H1 (cell line): Measurements from ENCODE around the gene KREMEN1. TPM values are rescaled to one million over a fixed set of nuclear protein-coding genes. Genes with fewer than 3 reads are reported as not detected.
A peak's percentile ranks its signal among the peaks of the same experiment; 100 is the strongest.

Experiments used
- CTCF ChIA-PET: fragments of 300-600 bp; sonication (Branson Sonifier 250); formaldehyde crosslinking; loops from one replicate; lab custom pipeline; 2021; ENCODE audit not compliant: partially characterized antibody; lab: Charles Lee
- POLR2A ChIA-PET: fragments of 300-600 bp; sonication (Branson Sonifier 250); formaldehyde crosslinking; loops from one replicate; lab custom pipeline; 2021; ENCODE audit warnings: inconsistent platforms; ENCODE audit not compliant: partially characterized antibody; lab: Charles Lee
- DNase-seq, 2 experiments: peaks; one replicate each; pipeline versions ENCODE4 v3.0.0 to v3.0.0-alpha.2; 2010 to 2022; ENCODE audit warnings: low spot score in 2 of 2, low read depth in 1 of 2, mixed read lengths in 1 of 2
- FAIRE-seq: peaks from 2 replicates; lab custom pipeline; 2011; peaks lifted over from hg19 to GRCh38; lab: Jason Lieb, UNC
- H2AFZ ChIP-seq: 2 replicates; pipeline ENCODE4 v1.8.1; 2012; ENCODE audit warnings: low read length, inconsistent platforms
- H2AK5ac ChIP-seq: 2 replicates; pipeline ENCODE4 v1.6.1; 2013; ENCODE audit warnings: low read depth, low read length
- H2BK120ac ChIP-seq: replicated peaks from 2 replicates; pipeline ENCODE3; 2013; ENCODE audit warnings: low read depth, low read length, inconsistent platforms
- H2BK12ac ChIP-seq: 2 replicates; pipeline ENCODE4 v1.6.1; 2013; ENCODE audit warnings: low read depth, low read length
- H2BK15ac ChIP-seq: 2 replicates; pipeline ENCODE4 v1.6.1; 2013; ENCODE audit warnings: low read length
- H2BK20ac ChIP-seq: 2 replicates; pipeline ENCODE4 v1.6.1; 2013; ENCODE audit warnings: low read length
- H2BK5ac ChIP-seq: 2 replicates; pipeline ENCODE4 v1.6.1; 2013; ENCODE audit warnings: low read depth, low read length
- H3K14ac ChIP-seq: 2 replicates; pipeline ENCODE4 v1.6.1; 2013; ENCODE audit warnings: inconsistent platforms; ENCODE audit not compliant: insufficient read length
- H3K18ac ChIP-seq: 2 replicates; pipeline ENCODE4 v1.6.1; 2013; ENCODE audit warnings: low read length; ENCODE audit errors: extremely low read depth
- H3K23ac ChIP-seq: 2 replicates; pipeline ENCODE4 v1.6.1; 2013; ENCODE audit warnings: inconsistent platforms; ENCODE audit not compliant: insufficient read length
- H3K23me2 ChIP-seq: 2 replicates; pipeline ENCODE4 v1.6.1; 2013; ENCODE audit warnings: low read depth, low read length
- H3K27ac ChIP-seq: 2 replicates; pipeline ENCODE4 v1.6.1; 2011; ENCODE audit warnings: low read depth, low read length, inconsistent platforms
- H3K27me3 ChIP-seq, 4 experiments: replicated peaks in 1 of 4; 1 replicate in 1 of 4; 2 replicates in 3 of 4; pipeline versions ENCODE4 v1.6.1 to v1.8.1; 2011 to 2013; ENCODE audit warnings: low read length in 3 of 4, mild to moderate bottlenecking in 3 of 4, inconsistent platforms in 2 of 4, mixed read lengths in 2 of 4, moderate library complexity in 1 of 4; ENCODE audit not compliant: control insufficient read depth in 3 of 4, insufficient read depth in 3 of 4; ENCODE audit errors: extremely low read depth in 1 of 4
- H3K36me3 ChIP-seq, 4 experiments: 2 replicates each; pipeline versions ENCODE4 v1.6.1 to v1.8.1; 2011 to 2013; ENCODE audit warnings: mild to moderate bottlenecking in 4 of 4, low read length in 3 of 4, moderate library complexity in 2 of 4, control low read depth in 1 of 4, inconsistent platforms in 1 of 4; ENCODE audit not compliant: insufficient read depth in 4 of 4, control insufficient read depth in 2 of 4
- H3K4ac ChIP-seq: replicated peaks from 2 replicates; pipeline ENCODE3; 2013; ENCODE audit warnings: low read length, low read depth, mixed read lengths, inconsistent platforms; ENCODE audit not compliant: insufficient read length
- H3K4me1 ChIP-seq, 4 experiments: replicated peaks in 1 of 4; 1 replicate in 1 of 4; 2 replicates in 3 of 4; pipeline versions ENCODE4 v1.6.1 to v1.8.1; 2011 to 2013; ENCODE audit warnings: low read length in 3 of 4, inconsistent platforms in 2 of 4, mixed read lengths in 1 of 4; ENCODE audit not compliant: insufficient read depth in 4 of 4, control insufficient read depth in 3 of 4
- H3K4me2 ChIP-seq, 2 experiments: 2 replicates each; pipeline versions ENCODE4 v1.6.1 to v1.8.1; 2011 to 2013; ENCODE audit warnings: low read depth in 2 of 2, low read length in 2 of 2, control low read depth in 1 of 2, inconsistent platforms in 1 of 2, mild to moderate bottlenecking in 1 of 2; ENCODE audit not compliant: insufficient read depth in 1 of 2
- H3K4me3 ChIP-seq, 4 experiments: fragments of 200-600, 300-600 bp in 1 of 4; sonication (generic), shearing (Covaris generic), sonication (Bioruptor Twin) in 1 of 4; 2 replicates each; pipeline versions ENCODE4 v1.5.1 to v1.8.1; 2011 to 2016; ENCODE audit warnings: low read length in 4 of 4, low read depth in 3 of 4, control low read depth in 2 of 4, inconsistent platforms in 2 of 4, mild to moderate bottlenecking in 2 of 4, mixed read lengths in 1 of 4, moderate library complexity in 1 of 4; ENCODE audit not compliant: insufficient read depth in 2 of 4; ENCODE audit errors: extremely low read depth in 1 of 4
- H3K56ac ChIP-seq: replicated peaks from 2 replicates; pipeline ENCODE3; 2013; ENCODE audit warnings: low read depth, mild to moderate bottlenecking, mixed read lengths, low read length, inconsistent platforms; ENCODE audit not compliant: insufficient read length
- H3K79me1 ChIP-seq: 2 replicates; pipeline ENCODE4 v1.6.1; 2013; ENCODE audit warnings: low read depth, low read length, control low read depth
- H3K79me2 ChIP-seq, 2 experiments: 2 replicates each; pipeline versions ENCODE4 v1.6.1 to v1.8.1; 2012 to 2013; ENCODE audit warnings: low read length in 2 of 2, mild to moderate bottlenecking in 2 of 2, inconsistent platforms in 1 of 2; ENCODE audit not compliant: insufficient read depth in 2 of 2, control insufficient read depth in 1 of 2
- H3K9ac ChIP-seq, 4 experiments: replicated peaks in 1 of 4; 1 replicate in 1 of 4; 2 replicates in 3 of 4; pipeline versions ENCODE4 v1.6.1 to v1.8.1; 2011 to 2013; ENCODE audit warnings: low read depth in 3 of 4, low read length in 3 of 4, control low read depth in 2 of 4, mild to moderate bottlenecking in 2 of 4, moderate library complexity in 2 of 4, inconsistent platforms in 1 of 4; ENCODE audit errors: extremely low read depth in 1 of 4
- H3K9me3 ChIP-seq, 2 experiments: 2 replicates each; pipeline versions ENCODE4 v1.6.1 to v1.8.1; 2012 to 2013; ENCODE audit warnings: mild to moderate bottlenecking in 2 of 2, moderate library complexity in 2 of 2, control low read depth in 1 of 2, inconsistent platforms in 1 of 2, low read depth in 1 of 2, low read length in 1 of 2, mixed read lengths in 1 of 2; ENCODE audit not compliant: insufficient read depth in 2 of 2
- H4K20me1 ChIP-seq, 2 experiments: replicated peaks in 1 of 2; 2 replicates each; pipeline versions ENCODE3 to v1.8.1; 2011 to 2013; ENCODE audit warnings: inconsistent platforms in 2 of 2, low read length in 2 of 2, mild to moderate bottlenecking in 1 of 2; ENCODE audit not compliant: insufficient read depth in 2 of 2, control insufficient read depth in 1 of 2
- H4K5ac ChIP-seq: 2 replicates; pipeline ENCODE4 v1.6.1; 2013; ENCODE audit warnings: low read length, low read depth, mixed read lengths, inconsistent platforms; ENCODE audit not compliant: insufficient read length
- H4K8ac ChIP-seq: 2 replicates; pipeline ENCODE4 v1.8.0; 2013; ENCODE audit warnings: mild to moderate bottlenecking, moderate library complexity, low read length, inconsistent platforms; ENCODE audit not compliant: insufficient read depth; ENCODE audit errors: extremely low read depth
- H4K91ac ChIP-seq: replicated peaks from 2 replicates; pipeline ENCODE3; 2013; ENCODE audit warnings: low read length, mixed read lengths, inconsistent platforms; ENCODE audit not compliant: insufficient read length
- HDAC6 ChIP-seq: IDR thresholded peaks from one replicate; pipeline ENCODE4 v1.7.1; 2012; ENCODE audit warnings: low read depth, mild to moderate bottlenecking, inconsistent platforms, low read length, moderate library complexity
- JUN ChIP-seq: IDR thresholded peaks from 2 replicates; pipeline ENCODE4 v1.6.1; 2011; ENCODE audit warnings: low read depth, mild to moderate bottlenecking, improper control_type of control experiment, low read length
- PHF8 ChIP-seq: fragments of 200-600 bp; sonication (generic); conservative IDR thresholded peaks from 2 replicates; pipeline ENCODE4 v1.7.1; 2012; ENCODE audit warnings: low read depth, mild to moderate bottlenecking, inconsistent platforms, low read length, moderate library complexity
- RAD21 ChIP-seq, 2 experiments: IDR thresholded peaks in 1 of 2; conservative IDR thresholded peaks in 1 of 2; 2 replicates each; pipeline ENCODE4 v1.6.1; 2011; ENCODE audit warnings: low read depth in 2 of 2, low read length in 2 of 2, improper control_type of control experiment in 1 of 2, inconsistent platforms in 1 of 2, mild to moderate bottlenecking in 1 of 2, moderate library complexity in 1 of 2
- SAP30 ChIP-seq: fragments of 300-600 bp; sonication (generic); IDR thresholded peaks from 2 replicates; pipeline ENCODE4 v1.7.1; 2012; ENCODE audit warnings: low read length, moderate library complexity, mild to moderate bottlenecking, inconsistent platforms; ENCODE audit not compliant: insufficient read depth, insufficient replicate concordance
- TBP ChIP-seq: IDR thresholded peaks from 2 replicates; pipeline ENCODE4 v1.6.1; 2011; ENCODE audit warnings: low read depth, low read length, improper control_type of control experiment
- TEAD4 ChIP-seq: IDR thresholded peaks from 2 replicates; pipeline ENCODE4 v1.6.1; 2012; ENCODE audit warnings: low read depth, low read length, inconsistent platforms, mixed read lengths
- USF2 ChIP-seq: IDR thresholded peaks from 2 replicates; pipeline ENCODE4 v1.6.1; 2011; ENCODE audit warnings: low read length, improper control_type of control experiment
- WGBS, 2 experiments: shearing (Covaris generic) in 1 of 2; methylation state at CpG; one replicate each; pipeline versions ENCODE4 v1.1.6 to v1.1.7; 2013 to 2015; ENCODE audit warnings: low lambda C conversion rate in 2 of 2, mixed read lengths in 2 of 2, inconsistent platforms in 1 of 2, low coverage in 1 of 2, missing lambda C conversion rate in 1 of 2; ENCODE audit not compliant: insufficient replicate concordance in 2 of 2, insufficient coverage in 1 of 2, insufficient read length in 1 of 2; ENCODE audit errors: extremely low coverage in 1 of 2, missing lambda C conversion rate in 1 of 2; 5-methylcytosine and 5-hydroxymethylcytosine counted together
- polyA plus RNA-seq, 7 experiments: library from polyadenylated mRNA; depleted of rRNA in 3 of 7; stranded (reverse) in 5 of 7; unstranded in 2 of 7; fragments of >200 nt in 5 of 7; fragments of 200-250 nt in 2 of 7; gene quantifications; 1 replicate in 5 of 7; 2 replicates in 1 of 7; 4 replicates in 1 of 7; pipeline versions ENCODE4 v1.2.1 to v1.2.3, GENCODE V29; 2011 to 2013; ENCODE audit warnings: missing spikeins in 2 of 7, mixed read lengths in 2 of 7
- total RNA-seq: library from RNA; stranded (reverse); fragmentation: NEBNext Ultra II Directional; extraction: Animal tissue kit (Norgen Biotek cat#: 25700); gene quantifications from 2 replicates; pipeline ENCODE4 v1.2.1, GENCODE V29; 2021
- TF ChIP-seq, protein P1 (sequence below), 3 experiments: IDR thresholded peaks; 1 replicate in 2 of 3; 2 replicates in 1 of 3; pipeline versions ENCODE4 v1.5.1 to v1.6.1; 2011; ENCODE audit warnings: low read length in 3 of 3, mild to moderate bottlenecking in 3 of 3, inconsistent platforms in 2 of 3, low read depth in 1 of 3, moderate library complexity in 1 of 3; ENCODE audit not compliant: insufficient read depth in 1 of 3; ENCODE audit errors: control extremely low read depth in 1 of 3

The KREMEN1 gene
- total and polyA plus RNA-seq, 2 of the 8 experiments (the other 6 are each of a cell fraction or from before 2014, with no cell fraction given), result 2.1 to 3.2 TPM

DNA sequence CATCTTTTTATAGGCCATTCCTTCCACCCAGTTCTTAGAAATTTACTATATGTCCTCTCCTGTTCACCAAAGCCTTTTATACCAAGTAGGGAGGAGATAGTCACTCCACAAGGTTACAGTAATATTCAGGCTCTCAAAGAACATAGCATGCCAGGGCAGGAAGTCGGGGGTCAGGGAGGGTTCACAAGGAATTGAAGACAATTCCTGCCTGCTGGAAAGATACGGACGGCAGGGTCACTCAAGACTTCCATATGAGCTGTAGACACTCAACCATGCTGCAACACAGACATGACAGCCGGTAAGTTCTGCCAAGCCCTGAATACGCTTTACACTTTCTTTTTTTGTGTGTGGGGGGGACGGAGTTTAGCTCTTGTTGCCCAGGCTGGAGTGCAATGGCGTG, 11.9 kb upstream of the KREMEN1 start:
- Histone ChIP-seq H4K5ac (no peak overlapping the region), H3K9me3 (no peaks in the 10 kb centered on the region), H2BK15ac (0 out of 2 replicates have a peak overlapping the region, but pooled peaks have one; percentile 29), H4K91ac (no peak overlapping the region), H3K27me3 (no peaks in the 10 kb centered on the region), H3K4me1 (peaks cover under 1 to 4% (median 3%) of the 10 kb centered on the region in 4 experiments; a peak in 5 of 7 replicates), H3K79me1 (no peaks in the 10 kb centered on the region), H2BK120ac (no peak overlapping the region), H3K23me2 (no peaks in the 10 kb centered on the region), H3K9ac (no peak overlapping the region), H2AK5ac (no peak overlapping the region), H4K8ac (no peak overlapping the region), H3K14ac (no peak overlapping the region), H2BK20ac (peak overlapping the region; percentile 4; the same call in 1 of the 2 replicates), H4K20me1 (no peaks in the 10 kb centered on the region), H3K18ac (no peak overlapping the region), H3K56ac (no peak overlapping the region), H3K27ac (no peak overlapping the region), H3K23ac (no peak overlapping the region), H3K79me2 (no peaks in the 10 kb centered on the region), H2AFZ (no peak overlapping the region), H3K36me3 (no peaks in the 10 kb centered on the region), H3K4ac (no peak overlapping the region), H3K4me3 (no peak overlapping the region), H2BK5ac (no peak overlapping the region), H2BK12ac (no peak overlapping the region), H3K4me2 (no peak overlapping the region)
- ChIA-PET POLR2A (interaction anchor here (1.0 to 1.2 kb wide), 2 partner anchors 16 to 264 kb away, joined by 3 read pairs; no protein-coding TSS in a partner anchor), CTCF (interaction anchor here (0.6 to 3.0 kb wide), 8 partner anchors 21 to 214 kb away, joined by 3 to 9 read pairs (median 4); no protein-coding TSS in a partner anchor)
- TF ChIP-seq HDAC6, result no peak
- TF ChIP-seq PHF8, result no peak
- TF ChIP-seq JUN, result no peak
- no peak for TF ChIP-seq RAD21 (IDR thresholded peaks at IDR 0.05 in 1 of 2, conservative IDR thresholded peaks at IDR 0.05 in 1 of 2; ENCODE audit: low read depth in 2 of 2, low read length in 2 of 2)
- TF ChIP-seq, protein P1, sequence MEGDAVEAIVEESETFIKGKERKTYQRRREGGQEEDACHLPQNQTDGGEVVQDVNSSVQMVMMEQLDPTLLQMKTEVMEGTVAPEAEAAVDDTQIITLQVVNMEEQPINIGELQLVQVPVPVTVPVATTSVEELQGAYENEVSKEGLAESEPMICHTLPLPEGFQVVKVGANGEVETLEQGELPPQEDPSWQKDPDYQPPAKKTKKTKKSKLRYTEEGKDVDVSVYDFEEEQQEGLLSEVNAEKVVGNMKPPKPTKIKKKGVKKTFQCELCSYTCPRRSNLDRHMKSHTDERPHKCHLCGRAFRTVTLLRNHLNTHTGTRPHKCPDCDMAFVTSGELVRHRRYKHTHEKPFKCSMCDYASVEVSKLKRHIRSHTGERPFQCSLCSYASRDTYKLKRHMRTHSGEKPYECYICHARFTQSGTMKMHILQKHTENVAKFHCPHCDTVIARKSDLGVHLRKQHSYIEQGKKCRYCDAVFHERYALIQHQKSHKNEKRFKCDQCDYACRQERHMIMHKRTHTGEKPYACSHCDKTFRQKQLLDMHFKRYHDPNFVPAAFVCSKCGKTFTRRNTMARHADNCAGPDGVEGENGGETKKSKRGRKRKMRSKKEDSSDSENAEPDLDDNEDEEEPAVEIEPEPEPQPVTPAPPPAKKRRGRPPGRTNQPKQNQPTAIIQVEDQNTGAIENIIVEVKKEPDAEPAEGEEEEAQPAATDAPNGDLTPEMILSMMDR (IDR thresholded peaks at IDR 0.05; ENCODE audit: control extremely low read depth in 1 of 3, insufficient read depth in 1 of 3, low read depth in 1 of 3, low read length in 3 of 3), result no peak
- TF ChIP-seq TEAD4, result no peak
- no peak for TF ChIP-seq SAP30
- no peak for TF ChIP-seq TBP
- TF ChIP-seq USF2, result no peak
- DNase-seq, result no peak
- WGBS, 2 experiments, result 82% methylated on average over 7 of the region's 7 CpGs; no CpG with 5 or more reads in 1 of the 2 experiments
- no peak for FAIRE-seq
